Endothelial cell of umbilical vein (primary cell): Measurements from ENCODE around the gene MB. TPM values are rescaled to one million over a fixed set of nuclear protein-coding genes. Genes with fewer than 3 reads are reported as not detected.

Experiments
- BruUV-seq: library from RNA; stranded (reverse); fragments of 400-500 nt; replicated peaks from 2 replicates; lab custom pipeline; 2021; lab: Mats Ljungman, UMichigan
- CTCF ChIA-PET: fragments of 300-600, 350-600 bp; sonication (Branson Sonifier 250); formaldehyde crosslinking; loops from one replicate; lab custom pipeline; 2021; ENCODE audit warnings: antibody characterized with exemption, inconsistent platforms; lab: Charles Lee
- POLR2A ChIA-PET: fragments of 300-600, 350-600 bp; sonication (Branson Sonifier 250); formaldehyde crosslinking; loops from one replicate; lab custom pipeline; 2021; ENCODE audit warnings: antibody characterized with exemption, inconsistent platforms; lab: Charles Lee
- DNase-seq: peaks from one replicate; pipeline ENCODE4 v3.0.0-alpha.2; 2011; ENCODE audit warnings: low read depth, low spot score
- FAIRE-seq: peaks from 2 replicates; lab custom pipeline; 2011; peaks lifted over from hg19 to GRCh38; lab: Jason Lieb, UNC
- H2AFZ ChIP-seq: 2 replicates; pipeline ENCODE4 v1.6.0; 2012; ENCODE audit warnings: low read depth, low read length, control low read depth, inconsistent platforms
- H3K27ac ChIP-seq: 2 replicates; pipeline ENCODE4 v1.5.1; 2011; ENCODE audit warnings: low read depth, mild to moderate bottlenecking, control low read depth, low read length, moderate library complexity; ENCODE audit not compliant: insufficient read depth
- H3K27me3 ChIP-seq, 2 experiments: 2 replicates each; pipeline versions ENCODE4 v1.6.0 to v1.6.1; 2011; ENCODE audit warnings: low read length in 2 of 2, mixed read lengths in 1 of 2; ENCODE audit not compliant: control insufficient read depth in 2 of 2, insufficient read depth in 2 of 2
- H3K36me3 ChIP-seq, 2 experiments: 2 replicates in 1 of 2; 3 replicates in 1 of 2; pipeline ENCODE4 v1.5.1; 2011; ENCODE audit warnings: low read length in 2 of 2, mild to moderate bottlenecking in 1 of 2, moderate library complexity in 1 of 2; ENCODE audit not compliant: control insufficient read depth in 2 of 2, insufficient read depth in 2 of 2; ENCODE audit errors: extremely low read depth in 1 of 2
- H3K4me1 ChIP-seq: 3 replicates; pipeline ENCODE4 v1.5.1; 2011; ENCODE audit warnings: mild to moderate bottlenecking, low read length; ENCODE audit not compliant: control insufficient read depth, insufficient read depth; ENCODE audit errors: extremely low read depth
- H3K4me2 ChIP-seq: 2 replicates; pipeline ENCODE4 v1.6.1; 2011; ENCODE audit warnings: low read length, control low read depth, mixed read lengths; ENCODE audit not compliant: insufficient read depth
- H3K4me3 ChIP-seq, 3 experiments: fragments of 200-600 bp in 1 of 3; sonication (generic), shearing (Covaris generic) in 1 of 3; replicated peaks in 1 of 3; 2 replicates each; pipeline ENCODE4 v1.5.1; 2011 to 2016; ENCODE audit warnings: control low read depth in 3 of 3, low read length in 3 of 3, mild to moderate bottlenecking in 2 of 3, inconsistent platforms in 1 of 3, low read depth in 1 of 3, moderate library complexity in 1 of 3; ENCODE audit not compliant: insufficient read depth in 1 of 3
- H3K79me2 ChIP-seq: 2 replicates; pipeline ENCODE4 v1.6.0; 2012; ENCODE audit warnings: low read length, inconsistent platforms; ENCODE audit not compliant: control insufficient read depth, insufficient read depth
- H3K9ac ChIP-seq: replicated peaks from 2 replicates; pipeline ENCODE3; 2011; ENCODE audit warnings: low read length, control low read depth; ENCODE audit not compliant: insufficient read depth; ENCODE audit errors: extremely low read depth
- H3K9me1 ChIP-seq: replicated peaks from 3 replicates; pipeline ENCODE4 v1.6.0; 2011; ENCODE audit warnings: mild to moderate bottlenecking, low read length; ENCODE audit not compliant: control insufficient read depth, insufficient read depth; ENCODE audit errors: extremely low read depth
- H3K9me3 ChIP-seq: replicated peaks from 2 replicates; pipeline ENCODE4 v1.5.1; 2012; ENCODE audit warnings: low read length, inconsistent platforms; ENCODE audit not compliant: control insufficient read depth, insufficient read depth
- H4K20me1 ChIP-seq: replicated peaks from 2 replicates; pipeline ENCODE3; 2011; ENCODE audit warnings: mild to moderate bottlenecking, low read length; ENCODE audit not compliant: control insufficient read depth, insufficient read depth; ENCODE audit errors: extremely low read depth
- EZH2 ChIP-seq: IDR thresholded peaks from 2 replicates; pipeline ENCODE4 v1.6.1; 2012; ENCODE audit warnings: borderline replicate concordance, low read depth, mild to moderate bottlenecking, moderate library complexity, low read length, inconsistent platforms; ENCODE audit not compliant: severe bottlenecking
- FOS ChIP-seq: IDR thresholded peaks from 2 replicates; pipeline ENCODE4 v1.6.1; 2011; ENCODE audit warnings: mild to moderate bottlenecking, low read length, moderate library complexity, borderline replicate concordance; ENCODE audit not compliant: insufficient read depth
- GATA2 ChIP-seq: IDR thresholded peaks from 2 replicates; pipeline ENCODE4 v1.7.0; 2011; ENCODE audit warnings: low read depth, mild to moderate bottlenecking, moderate library complexity, mixed read lengths, low read length; ENCODE audit not compliant: insufficient read length, insufficient read depth
- JUN ChIP-seq: IDR thresholded peaks from 2 replicates; pipeline ENCODE4 v1.6.1; 2011; ENCODE audit warnings: borderline replicate concordance, low read depth; ENCODE audit not compliant: insufficient read length, insufficient read depth
- MYC ChIP-seq: IDR thresholded peaks from one replicate; pipeline ENCODE4 v1.6.1; 2011; ENCODE audit warnings: mild to moderate bottlenecking, low read depth, low read length
- POLR2A ChIP-seq: IDR thresholded peaks from 2 replicates; pipeline ENCODE4 v1.6.1; 2012; ENCODE audit warnings: low read depth, mild to moderate bottlenecking, control low read depth, low read length
- POLR2AphosphoS5 ChIP-seq: IDR thresholded peaks from 2 replicates; pipeline ENCODE4 v1.6.1; 2012; ENCODE audit warnings: low read depth, mild to moderate bottlenecking, control low read depth, low read length, moderate library complexity; ENCODE audit not compliant: insufficient read depth
- dilution Hi-C: fragments of 300-500 bp; cut with MboI; formaldehyde crosslinking; loops from one replicate; pipeline ENCODE4 v1.15.0; 2019; ENCODE audit warnings: low sequenced_read_pairs; ENCODE audit not compliant: extremely low pct_ligation_motif_present
- intact Hi-C: fragments of 100-400 bp; cut with micrococcal nuclease; formaldehyde crosslinking; loops from one replicate; pipeline ENCODE4 v1.10.0; 2022
- polyA plus RNA-seq, 4 experiments: library from polyadenylated mRNA; depleted of rRNA in 3 of 4; stranded (reverse) in 3 of 4; unstranded in 1 of 4; fragments of >200 nt; gene quantifications; 2 replicates each; pipeline versions ENCODE4 v1.2.1 to v1.2.3, GENCODE V29; 2011 to 2012; ENCODE audit warnings: missing spikeins in 1 of 4
- total RNA-seq: library from RNA; stranded (reverse); gene quantifications from 2 replicates; pipeline ENCODE4 v1.2.3, GENCODE V29; 2021
- TF ChIP-seq, protein P1 (sequence below), 2 donors: IDR thresholded peaks; 1 replicate in 1 of 2; 2 replicates in 1 of 2; pipeline ENCODE4 v1.5.1; 2011; ENCODE audit warnings: low read length in 2 of 2, mild to moderate bottlenecking in 2 of 2, moderate library complexity in 2 of 2, control low read depth in 1 of 2, inconsistent platforms in 1 of 2, low read depth in 1 of 2; ENCODE audit not compliant: insufficient read depth in 1 of 2; ENCODE audit errors: extremely low read depth in 1 of 2
- TF ChIP-seq, protein P2 (sequence below): IDR thresholded peaks from 2 replicates; pipeline ENCODE4 v1.6.1; 2011; ENCODE audit not compliant: insufficient read depth, insufficient read length

MB gene
- total and polyA plus RNA-seq, 2 donors (not counting 3 experiments of a cell fraction or from before 2014, with no cell fraction given) = not detected

DNA sequence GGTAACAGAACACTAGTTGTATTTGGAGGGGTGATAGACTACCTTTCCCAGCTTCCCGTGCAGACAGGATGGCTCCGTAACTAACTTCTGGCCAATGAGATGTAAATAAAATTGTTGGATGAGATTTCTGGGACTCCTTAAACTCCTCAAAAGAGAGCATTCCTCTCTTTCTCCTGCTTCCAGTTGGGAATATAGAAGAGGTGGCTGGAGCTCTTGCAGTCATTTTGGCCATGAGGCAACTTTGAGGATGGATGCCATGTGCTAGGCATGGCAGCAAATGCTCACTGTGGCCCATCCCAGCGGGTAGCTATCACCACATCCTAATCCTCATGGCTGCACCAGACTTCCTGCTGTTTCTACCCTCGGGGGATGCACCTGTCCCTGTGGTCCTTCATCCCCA is 7.4 kb downstream of the MB start:
- FAIRE-seq = no peak
- CTCF ChIA-PET = interaction anchor here (1.1 to 1.3 kb wide), 2 partner anchors 12 to 179 kb away, joined by 4 read pairs; no protein-coding TSS in a partner anchor
- no peaks in the 10 kb centered on the region for H3K9me1 ChIP-seq
- H3K4me3 ChIP-seq = no peak overlapping the region
- no peak overlapping the region for H3K4me2 ChIP-seq
- H3K4me1 ChIP-seq = no peaks in the 10 kb centered on the region
- no TSS peak for BruUV-seq
- H3K79me2 ChIP-seq = no peaks in the 10 kb centered on the region
- no peak overlapping the region for H3K9ac ChIP-seq
- H3K36me3 ChIP-seq = no peaks in the 10 kb centered on the region
- no peaks in the 10 kb centered on the region for H4K20me1 ChIP-seq
- intact Hi-C loops (no loop called here), dilution Hi-C loops (no loop called here)
- no peak overlapping the region for H3K27ac ChIP-seq
- TF ChIP-seq, protein P1, sequence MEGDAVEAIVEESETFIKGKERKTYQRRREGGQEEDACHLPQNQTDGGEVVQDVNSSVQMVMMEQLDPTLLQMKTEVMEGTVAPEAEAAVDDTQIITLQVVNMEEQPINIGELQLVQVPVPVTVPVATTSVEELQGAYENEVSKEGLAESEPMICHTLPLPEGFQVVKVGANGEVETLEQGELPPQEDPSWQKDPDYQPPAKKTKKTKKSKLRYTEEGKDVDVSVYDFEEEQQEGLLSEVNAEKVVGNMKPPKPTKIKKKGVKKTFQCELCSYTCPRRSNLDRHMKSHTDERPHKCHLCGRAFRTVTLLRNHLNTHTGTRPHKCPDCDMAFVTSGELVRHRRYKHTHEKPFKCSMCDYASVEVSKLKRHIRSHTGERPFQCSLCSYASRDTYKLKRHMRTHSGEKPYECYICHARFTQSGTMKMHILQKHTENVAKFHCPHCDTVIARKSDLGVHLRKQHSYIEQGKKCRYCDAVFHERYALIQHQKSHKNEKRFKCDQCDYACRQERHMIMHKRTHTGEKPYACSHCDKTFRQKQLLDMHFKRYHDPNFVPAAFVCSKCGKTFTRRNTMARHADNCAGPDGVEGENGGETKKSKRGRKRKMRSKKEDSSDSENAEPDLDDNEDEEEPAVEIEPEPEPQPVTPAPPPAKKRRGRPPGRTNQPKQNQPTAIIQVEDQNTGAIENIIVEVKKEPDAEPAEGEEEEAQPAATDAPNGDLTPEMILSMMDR (IDR thresholded peaks at IDR 0.05; ENCODE audit: extremely low read depth in 1 of 2, insufficient read depth in 1 of 2, low read depth in 1 of 2, low read length in 2 of 2) = no peak
- no peak for TF ChIP-seq POLR2AphosphoS5
- TF ChIP-seq MYC = no peak
- no peak for TF ChIP-seq GATA2
- TF ChIP-seq, protein P2, sequence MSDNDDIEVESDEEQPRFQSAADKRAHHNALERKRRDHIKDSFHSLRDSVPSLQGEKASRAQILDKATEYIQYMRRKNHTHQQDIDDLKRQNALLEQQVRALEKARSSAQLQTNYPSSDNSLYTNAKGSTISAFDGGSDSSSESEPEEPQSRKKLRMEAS = no peak
- TF ChIP-seq EZH2 = no peak
- TF ChIP-seq FOS = no peak
- TF ChIP-seq JUN = no peak
- no peak for TF ChIP-seq POLR2A
- no peak overlapping the region for H2AFZ ChIP-seq
- POLR2A ChIA-PET = no interaction called here
- H3K9me3 ChIP-seq = no peaks in the 10 kb centered on the region
- no peak for DNase-seq
- peaks cover 0 to 5% of the 10 kb centered on the region in 2 experiments for H3K27me3 ChIP-seq
